H1 (cell line): ENCODE results near the gene POU6F2. TPM values are rescaled to one million over a fixed set of nuclear protein-coding genes. Genes with fewer than 3 reads are reported as not detected.

Source experiments
- CTCF ChIA-PET: fragments of 300-600 bp; sonication (Branson Sonifier 250); formaldehyde crosslinking; loops from one replicate; lab custom pipeline; 2021; ENCODE audit not compliant: partially characterized antibody; lab: Charles Lee
- POLR2A ChIA-PET: fragments of 300-600 bp; sonication (Branson Sonifier 250); formaldehyde crosslinking; loops from one replicate; lab custom pipeline; 2021; ENCODE audit warnings: inconsistent platforms; ENCODE audit not compliant: partially characterized antibody; lab: Charles Lee
- DNase-seq, 2 experiments: peaks; one replicate each; pipeline versions ENCODE4 v3.0.0 to v3.0.0-alpha.2; 2010 to 2022; ENCODE audit warnings: low spot score in 2 of 2, low read depth in 1 of 2, mixed read lengths in 1 of 2
- FAIRE-seq: peaks from 2 replicates; lab custom pipeline; 2011; peaks lifted over from hg19 to GRCh38; lab: Jason Lieb, UNC
- H2AFZ ChIP-seq: 2 replicates; pipeline ENCODE4 v1.8.1; 2012; ENCODE audit warnings: low read length, inconsistent platforms
- H2AK5ac ChIP-seq: 2 replicates; pipeline ENCODE4 v1.6.1; 2013; ENCODE audit warnings: low read depth, low read length
- H2BK120ac ChIP-seq: replicated peaks from 2 replicates; pipeline ENCODE3; 2013; ENCODE audit warnings: low read depth, low read length, inconsistent platforms
- H2BK12ac ChIP-seq: 2 replicates; pipeline ENCODE4 v1.6.1; 2013; ENCODE audit warnings: low read depth, low read length
- H2BK15ac ChIP-seq: 2 replicates; pipeline ENCODE4 v1.6.1; 2013; ENCODE audit warnings: low read length
- H2BK20ac ChIP-seq: 2 replicates; pipeline ENCODE4 v1.6.1; 2013; ENCODE audit warnings: low read length
- H2BK5ac ChIP-seq: 2 replicates; pipeline ENCODE4 v1.6.1; 2013; ENCODE audit warnings: low read depth, low read length
- H3K14ac ChIP-seq: 2 replicates; pipeline ENCODE4 v1.6.1; 2013; ENCODE audit warnings: inconsistent platforms; ENCODE audit not compliant: insufficient read length
- H3K18ac ChIP-seq: 2 replicates; pipeline ENCODE4 v1.6.1; 2013; ENCODE audit warnings: low read length; ENCODE audit errors: extremely low read depth
- H3K23ac ChIP-seq: 2 replicates; pipeline ENCODE4 v1.6.1; 2013; ENCODE audit warnings: inconsistent platforms; ENCODE audit not compliant: insufficient read length
- H3K23me2 ChIP-seq: 2 replicates; pipeline ENCODE4 v1.6.1; 2013; ENCODE audit warnings: low read depth, low read length
- H3K27ac ChIP-seq: 2 replicates; pipeline ENCODE4 v1.6.1; 2011; ENCODE audit warnings: low read depth, low read length, inconsistent platforms
- H3K27me3 ChIP-seq, 4 experiments: replicated peaks in 1 of 4; 1 replicate in 1 of 4; 2 replicates in 3 of 4; pipeline versions ENCODE4 v1.6.1 to v1.8.1; 2011 to 2013; ENCODE audit warnings: low read length in 3 of 4, mild to moderate bottlenecking in 3 of 4, inconsistent platforms in 2 of 4, mixed read lengths in 2 of 4, moderate library complexity in 1 of 4; ENCODE audit not compliant: control insufficient read depth in 3 of 4, insufficient read depth in 3 of 4; ENCODE audit errors: extremely low read depth in 1 of 4
- H3K36me3 ChIP-seq, 4 experiments: 2 replicates each; pipeline versions ENCODE4 v1.6.1 to v1.8.1; 2011 to 2013; ENCODE audit warnings: mild to moderate bottlenecking in 4 of 4, low read length in 3 of 4, moderate library complexity in 2 of 4, control low read depth in 1 of 4, inconsistent platforms in 1 of 4; ENCODE audit not compliant: insufficient read depth in 4 of 4, control insufficient read depth in 2 of 4
- H3K4ac ChIP-seq: replicated peaks from 2 replicates; pipeline ENCODE3; 2013; ENCODE audit warnings: low read length, low read depth, mixed read lengths, inconsistent platforms; ENCODE audit not compliant: insufficient read length
- H3K4me1 ChIP-seq, 4 experiments: replicated peaks in 1 of 4; 1 replicate in 1 of 4; 2 replicates in 3 of 4; pipeline versions ENCODE4 v1.6.1 to v1.8.1; 2011 to 2013; ENCODE audit warnings: low read length in 3 of 4, inconsistent platforms in 2 of 4, mixed read lengths in 1 of 4; ENCODE audit not compliant: insufficient read depth in 4 of 4, control insufficient read depth in 3 of 4
- H3K4me2 ChIP-seq, 2 experiments: 2 replicates each; pipeline versions ENCODE4 v1.6.1 to v1.8.1; 2011 to 2013; ENCODE audit warnings: low read depth in 2 of 2, low read length in 2 of 2, control low read depth in 1 of 2, inconsistent platforms in 1 of 2, mild to moderate bottlenecking in 1 of 2; ENCODE audit not compliant: insufficient read depth in 1 of 2
- H3K4me3 ChIP-seq, 4 experiments: fragments of 200-600, 300-600 bp in 1 of 4; sonication (generic), shearing (Covaris generic), sonication (Bioruptor Twin) in 1 of 4; 2 replicates each; pipeline versions ENCODE4 v1.5.1 to v1.8.1; 2011 to 2016; ENCODE audit warnings: low read length in 4 of 4, low read depth in 3 of 4, control low read depth in 2 of 4, inconsistent platforms in 2 of 4, mild to moderate bottlenecking in 2 of 4, mixed read lengths in 1 of 4, moderate library complexity in 1 of 4; ENCODE audit not compliant: insufficient read depth in 2 of 4; ENCODE audit errors: extremely low read depth in 1 of 4
- H3K56ac ChIP-seq: replicated peaks from 2 replicates; pipeline ENCODE3; 2013; ENCODE audit warnings: low read depth, mild to moderate bottlenecking, mixed read lengths, low read length, inconsistent platforms; ENCODE audit not compliant: insufficient read length
- H3K79me1 ChIP-seq: 2 replicates; pipeline ENCODE4 v1.6.1; 2013; ENCODE audit warnings: low read depth, low read length, control low read depth
- H3K79me2 ChIP-seq, 2 experiments: 2 replicates each; pipeline versions ENCODE4 v1.6.1 to v1.8.1; 2012 to 2013; ENCODE audit warnings: low read length in 2 of 2, mild to moderate bottlenecking in 2 of 2, inconsistent platforms in 1 of 2; ENCODE audit not compliant: insufficient read depth in 2 of 2, control insufficient read depth in 1 of 2
- H3K9ac ChIP-seq, 4 experiments: replicated peaks in 1 of 4; 1 replicate in 1 of 4; 2 replicates in 3 of 4; pipeline versions ENCODE4 v1.6.1 to v1.8.1; 2011 to 2013; ENCODE audit warnings: low read depth in 3 of 4, low read length in 3 of 4, control low read depth in 2 of 4, mild to moderate bottlenecking in 2 of 4, moderate library complexity in 2 of 4, inconsistent platforms in 1 of 4; ENCODE audit errors: extremely low read depth in 1 of 4
- H3K9me3 ChIP-seq, 2 experiments: 2 replicates each; pipeline versions ENCODE4 v1.6.1 to v1.8.1; 2012 to 2013; ENCODE audit warnings: mild to moderate bottlenecking in 2 of 2, moderate library complexity in 2 of 2, control low read depth in 1 of 2, inconsistent platforms in 1 of 2, low read depth in 1 of 2, low read length in 1 of 2, mixed read lengths in 1 of 2; ENCODE audit not compliant: insufficient read depth in 2 of 2
- H4K20me1 ChIP-seq, 2 experiments: replicated peaks in 1 of 2; 2 replicates each; pipeline versions ENCODE3 to v1.8.1; 2011 to 2013; ENCODE audit warnings: inconsistent platforms in 2 of 2, low read length in 2 of 2, mild to moderate bottlenecking in 1 of 2; ENCODE audit not compliant: insufficient read depth in 2 of 2, control insufficient read depth in 1 of 2
- H4K5ac ChIP-seq: 2 replicates; pipeline ENCODE4 v1.6.1; 2013; ENCODE audit warnings: low read length, low read depth, mixed read lengths, inconsistent platforms; ENCODE audit not compliant: insufficient read length
- H4K8ac ChIP-seq: 2 replicates; pipeline ENCODE4 v1.8.0; 2013; ENCODE audit warnings: mild to moderate bottlenecking, moderate library complexity, low read length, inconsistent platforms; ENCODE audit not compliant: insufficient read depth; ENCODE audit errors: extremely low read depth
- H4K91ac ChIP-seq: replicated peaks from 2 replicates; pipeline ENCODE3; 2013; ENCODE audit warnings: low read length, mixed read lengths, inconsistent platforms; ENCODE audit not compliant: insufficient read length
- EP300 ChIP-seq, 2 experiments: IDR thresholded peaks; 1 replicate in 1 of 2; 2 replicates in 1 of 2; pipeline ENCODE4 v1.6.1; 2011 to 2012; ENCODE audit warnings: low read depth in 2 of 2, low read length in 2 of 2, mild to moderate bottlenecking in 2 of 2, borderline replicate concordance in 1 of 2, inconsistent platforms in 1 of 2, moderate library complexity in 1 of 2
- JUN ChIP-seq: IDR thresholded peaks from 2 replicates; pipeline ENCODE4 v1.6.1; 2011; ENCODE audit warnings: low read depth, mild to moderate bottlenecking, improper control_type of control experiment, low read length
- KDM1A ChIP-seq: fragments of 200-600, 300-600 bp; sonication (generic); IDR thresholded peaks from 2 replicates; pipeline ENCODE4 v1.7.1; 2016; ENCODE audit warnings: mild to moderate bottlenecking, low read length, borderline replicate concordance
- KDM5A ChIP-seq: fragments of 200-600 bp; IDR thresholded peaks from 2 replicates; pipeline ENCODE4 v1.7.1; 2012; ENCODE audit warnings: mild to moderate bottlenecking, low read length, inconsistent platforms, mixed read lengths
- PHF8 ChIP-seq: fragments of 200-600 bp; sonication (generic); conservative IDR thresholded peaks from 2 replicates; pipeline ENCODE4 v1.7.1; 2012; ENCODE audit warnings: low read depth, mild to moderate bottlenecking, inconsistent platforms, low read length, moderate library complexity
- SP2 ChIP-seq: IDR thresholded peaks from 2 replicates; pipeline ENCODE4 v1.6.1; 2012; ENCODE audit warnings: mild to moderate bottlenecking, low read length, inconsistent platforms
- YY1 ChIP-seq: IDR thresholded peaks from 2 replicates; pipeline ENCODE4 v1.6.1; 2011; ENCODE audit warnings: low read depth, mild to moderate bottlenecking, low read length
- WGBS, 2 experiments: shearing (Covaris generic) in 1 of 2; methylation state at CpG; one replicate each; pipeline versions ENCODE4 v1.1.6 to v1.1.7; 2013 to 2015; ENCODE audit warnings: low lambda C conversion rate in 2 of 2, mixed read lengths in 2 of 2, inconsistent platforms in 1 of 2, low coverage in 1 of 2, missing lambda C conversion rate in 1 of 2; ENCODE audit not compliant: insufficient replicate concordance in 2 of 2, insufficient coverage in 1 of 2, insufficient read length in 1 of 2; ENCODE audit errors: extremely low coverage in 1 of 2, missing lambda C conversion rate in 1 of 2; 5-methylcytosine and 5-hydroxymethylcytosine counted together
- polyA plus RNA-seq, 7 experiments: library from polyadenylated mRNA; depleted of rRNA in 3 of 7; stranded (reverse) in 5 of 7; unstranded in 2 of 7; fragments of >200 nt in 5 of 7; fragments of 200-250 nt in 2 of 7; gene quantifications; 1 replicate in 5 of 7; 2 replicates in 1 of 7; 4 replicates in 1 of 7; pipeline versions ENCODE4 v1.2.1 to v1.2.3, GENCODE V29; 2011 to 2013; ENCODE audit warnings: missing spikeins in 2 of 7, mixed read lengths in 2 of 7
- total RNA-seq: library from RNA; stranded (reverse); fragmentation: NEBNext Ultra II Directional; extraction: Animal tissue kit (Norgen Biotek cat#: 25700); gene quantifications from 2 replicates; pipeline ENCODE4 v1.2.1, GENCODE V29; 2021
- TF ChIP-seq, protein P1 (sequence below): IDR thresholded peaks from 2 replicates; pipeline ENCODE4 v1.6.1; 2012; ENCODE audit warnings: inconsistent platforms
- TF ChIP-seq, protein P2 (sequence below), 3 experiments: IDR thresholded peaks; 1 replicate in 2 of 3; 2 replicates in 1 of 3; pipeline versions ENCODE4 v1.5.1 to v1.6.1; 2011; ENCODE audit warnings: low read length in 3 of 3, mild to moderate bottlenecking in 3 of 3, inconsistent platforms in 2 of 3, low read depth in 1 of 3, moderate library complexity in 1 of 3; ENCODE audit not compliant: insufficient read depth in 1 of 3; ENCODE audit errors: control extremely low read depth in 1 of 3

The POU6F2 gene
- total and polyA plus RNA-seq, 2 of the 8 experiments (the other 6 are each of a cell fraction or from before 2014, with no cell fraction given): 1.1 to 2.0 TPM

DNA sequence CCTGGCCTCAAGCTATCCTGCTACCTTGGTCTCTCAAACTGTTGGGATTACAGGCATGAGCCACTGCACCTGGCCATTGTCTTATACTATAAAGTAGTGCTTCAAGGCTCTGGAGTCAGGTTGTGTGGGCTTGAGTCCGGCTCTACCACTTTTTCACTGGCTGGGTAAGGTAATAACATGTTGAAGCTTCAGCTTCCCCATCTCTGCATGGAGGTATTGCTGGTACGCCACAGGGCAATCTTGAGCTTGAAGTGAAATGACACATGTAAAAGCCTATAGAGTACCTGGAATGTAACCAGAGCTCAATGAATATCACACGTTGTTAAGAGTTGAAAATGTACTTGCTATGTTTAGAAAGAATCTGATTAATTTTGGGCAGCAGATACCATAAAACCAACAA is 120.8 kb downstream of the POU6F2 start:
- CTCF ChIA-PET: no interaction called here
- H2AK5ac ChIP-seq: no peak overlapping the region
- no peak overlapping the region for H2BK120ac ChIP-seq
- H2BK15ac ChIP-seq: no peak overlapping the region
- H3K18ac ChIP-seq: no peak overlapping the region
- no peaks in the 10 kb centered on the region for H3K79me1 ChIP-seq
- H2BK20ac ChIP-seq: no peak overlapping the region
- no peaks in the 10 kb centered on the region for H3K23me2 ChIP-seq
- H2BK5ac ChIP-seq: no peak overlapping the region
- H3K4me2 ChIP-seq: no peak overlapping the region
- POLR2A ChIA-PET: interaction anchor here (0.6 to 0.7 kb wide), 2 partner anchors 14 to 41 kb away, joined by 3 to 4 read pairs; no protein-coding TSS in a partner anchor
- no peak overlapping the region for H3K14ac ChIP-seq
- no peak overlapping the region for H3K56ac ChIP-seq
- TF ChIP-seq KDM5A (no peak), PHF8 (no peak), KDM1A (no peak), JUN (no peak), EP300 (IDR thresholded peaks at IDR 0.05; ENCODE audit: borderline replicate concordance in 1 of 2, low read depth in 2 of 2, low read length in 2 of 2) (no peak), SP2 (no peak), YY1 (no peak)
- TF ChIP-seq, protein P1, sequence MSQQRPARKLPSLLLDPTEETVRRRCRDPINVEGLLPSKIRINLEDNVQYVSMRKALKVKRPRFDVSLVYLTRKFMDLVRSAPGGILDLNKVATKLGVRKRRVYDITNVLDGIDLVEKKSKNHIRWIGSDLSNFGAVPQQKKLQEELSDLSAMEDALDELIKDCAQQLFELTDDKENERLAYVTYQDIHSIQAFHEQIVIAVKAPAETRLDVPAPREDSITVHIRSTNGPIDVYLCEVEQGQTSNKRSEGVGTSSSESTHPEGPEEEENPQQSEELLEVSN: no peak
- TF ChIP-seq, protein P2, sequence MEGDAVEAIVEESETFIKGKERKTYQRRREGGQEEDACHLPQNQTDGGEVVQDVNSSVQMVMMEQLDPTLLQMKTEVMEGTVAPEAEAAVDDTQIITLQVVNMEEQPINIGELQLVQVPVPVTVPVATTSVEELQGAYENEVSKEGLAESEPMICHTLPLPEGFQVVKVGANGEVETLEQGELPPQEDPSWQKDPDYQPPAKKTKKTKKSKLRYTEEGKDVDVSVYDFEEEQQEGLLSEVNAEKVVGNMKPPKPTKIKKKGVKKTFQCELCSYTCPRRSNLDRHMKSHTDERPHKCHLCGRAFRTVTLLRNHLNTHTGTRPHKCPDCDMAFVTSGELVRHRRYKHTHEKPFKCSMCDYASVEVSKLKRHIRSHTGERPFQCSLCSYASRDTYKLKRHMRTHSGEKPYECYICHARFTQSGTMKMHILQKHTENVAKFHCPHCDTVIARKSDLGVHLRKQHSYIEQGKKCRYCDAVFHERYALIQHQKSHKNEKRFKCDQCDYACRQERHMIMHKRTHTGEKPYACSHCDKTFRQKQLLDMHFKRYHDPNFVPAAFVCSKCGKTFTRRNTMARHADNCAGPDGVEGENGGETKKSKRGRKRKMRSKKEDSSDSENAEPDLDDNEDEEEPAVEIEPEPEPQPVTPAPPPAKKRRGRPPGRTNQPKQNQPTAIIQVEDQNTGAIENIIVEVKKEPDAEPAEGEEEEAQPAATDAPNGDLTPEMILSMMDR (IDR thresholded peaks at IDR 0.05; ENCODE audit: control extremely low read depth in 1 of 3, insufficient read depth in 1 of 3, low read depth in 1 of 3, low read length in 3 of 3): no peak
- TF ChIP-seq, all 59 proteins: peak for 0
- no peaks in the 10 kb centered on the region for H3K4me1 ChIP-seq
- DNase-seq (no peak), FAIRE-seq (no peak)
- H3K23ac ChIP-seq: no peak overlapping the region
- no peak overlapping the region for H4K91ac ChIP-seq
- H4K8ac ChIP-seq: no peak overlapping the region
- H3K36me3 ChIP-seq: no peaks in the 10 kb centered on the region
- no peaks in the 10 kb centered on the region for H4K20me1 ChIP-seq
- H3K9ac ChIP-seq: no peak overlapping the region
- no peak overlapping the region for H2AFZ ChIP-seq
- H2BK12ac ChIP-seq: no peak overlapping the region
- no peaks in the 10 kb centered on the region for H3K27me3 ChIP-seq
- no peaks in the 10 kb centered on the region for H3K79me2 ChIP-seq
- H4K5ac ChIP-seq: no peak overlapping the region
- 98% methylated on average over 3 of the region's 3 CpGs; no CpG with 5 or more reads in 1 of the 2 experiments for WGBS, 2 experiments
- H3K9me3 ChIP-seq: no peaks in the 10 kb centered on the region
- H3K4me3 ChIP-seq: no peak overlapping the region
- H3K27ac ChIP-seq: no peak overlapping the region
- no peak overlapping the region for H3K4ac ChIP-seq
